Uterus (tissue), 4 donors: ENCODE measurements around the gene C17orf100. TPM values are rescaled to one million over a fixed set of nuclear protein-coding genes. Genes with fewer than 3 reads are reported as not detected.

Source experiments
- DNase-seq, 2 donors: peaks; one replicate each; pipeline ENCODE4 v3.0.0-alpha.2; 2019 to 2020
- H3K27ac ChIP-seq, 2 donors: fragments of 200-600 bp; sonication (generic); 1 replicate in 1 of 2; 2 replicates in 1 of 2; pipeline ENCODE4 v1.5.1; 2016 to 2018
- H3K27me3 ChIP-seq, 2 donors: fragments of 200-600 bp; sonication (generic); one replicate each; pipeline ENCODE4 v1.5.1; 2018 to 2019; ENCODE audit warnings: control low read depth in 1 of 2
- H3K36me3 ChIP-seq, 2 donors: fragments of 200-600 bp; sonication (generic); one replicate each; pipeline ENCODE4 v1.5.1; 2019; ENCODE audit warnings: control low read depth in 1 of 2
- H3K4me1 ChIP-seq, 2 donors: fragments of 200-600 bp; sonication (generic); one replicate each; pipeline ENCODE4 v1.5.1; 2018 to 2019; ENCODE audit warnings: control low read depth in 1 of 2
- H3K4me3 ChIP-seq, 2 donors: fragments of 200-600 bp; sonication (generic); 1 replicate in 1 of 2; 2 replicates in 1 of 2; pipeline ENCODE4 v1.5.1; 2018 to 2019; ENCODE audit warnings: mild to moderate bottlenecking in 1 of 2
- H3K9me3 ChIP-seq, 2 donors: fragments of 200-600 bp; sonication (generic); one replicate each; pipeline ENCODE4 v1.5.1; 2019; ENCODE audit warnings: control low read depth in 1 of 2
- POLR2A ChIP-seq, 2 donors: fragments of 450-650 bp; IDR thresholded peaks; one replicate each; pipeline ENCODE4 v1.6.1; 2016; ENCODE audit warnings: antibody characterized with exemption in 2 of 2, mild to moderate bottlenecking in 1 of 2, moderate library complexity in 1 of 2
- intact Hi-C: fragments of 100-400 bp; cut with DNase I; formaldehyde crosslinking; loops from one replicate; pipeline ENCODE4 v1.15.1; 2023; ENCODE audit warnings: low total_unique reads
- total RNA-seq, 4 donors: library from RNA; depleted of rRNA in 3 of 4; stranded (reverse); fragments of >200 nt in 3 of 4; gene quantifications; one replicate each; pipeline versions ENCODE4 v1.1.0 to v1.2.4, GENCODE V29; 2014 to 2023
- TF ChIP-seq, protein P1 (sequence below), 4 experiments: fragments of 200-600 bp in 2 of 4; fragments of 450-650 bp in 2 of 4; sonication (generic) in 2 of 4; IDR thresholded peaks; one replicate each; pipeline ENCODE4 v1.5.1; 2016 to 2019; ENCODE audit warnings: antibody characterized with exemption in 4 of 4, mild to moderate bottlenecking in 2 of 4, moderate library complexity in 1 of 4
- donor health status: DM: yes; HTN: yes; CAD: no.

C17orf100 gene
- total RNA-seq = 1 to 10 TPM in 3 of 4 donors, under 1 TPM in 1; 0.26 to 3.2 (median 1.3) TPM

DNA sequence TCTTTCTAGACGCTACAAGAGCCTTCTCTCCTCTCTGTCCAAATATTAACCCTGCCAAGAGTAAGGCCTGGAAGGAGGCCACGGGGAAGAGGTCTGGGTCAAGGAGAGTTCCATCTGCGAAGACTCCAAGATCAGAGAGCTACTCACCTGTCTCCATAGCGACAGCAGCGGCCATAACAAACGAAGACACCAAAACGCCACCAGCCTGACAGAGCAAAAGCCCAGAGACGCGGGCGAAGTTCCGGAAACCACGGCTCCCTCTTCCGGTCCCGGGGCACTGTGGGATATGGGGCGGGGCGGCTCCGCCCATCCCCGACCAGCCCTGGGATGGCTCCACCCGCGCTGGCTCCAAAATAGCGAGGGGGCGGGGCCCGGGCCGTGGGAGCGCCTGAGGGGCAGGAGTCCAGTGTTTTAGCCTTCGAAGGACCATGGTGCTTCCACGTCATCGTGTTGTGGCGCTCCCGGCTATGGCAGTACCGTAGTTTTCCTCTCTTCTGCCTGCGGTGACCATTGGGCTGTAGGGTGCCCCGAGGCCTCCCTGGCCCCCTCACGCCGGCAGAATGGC is at the start of gene C17orf100, which contains the start of gene MED31:
Gene C17orf100 (plus strand): TSS at position 409 of the 565 bp plus-strand sequence. CDS start 152 bp downstream, at position 561.
Gene MED31 (minus strand): TSS at position 252 of the 565 bp plus-strand sequence. CDS start 77 bp downstream, at position 175.
- DNase-seq = peak; percentile 92 to 96
- intact Hi-C loops = no loop called here
- Histone ChIP-seq H3K36me3 (no peaks in the 10 kb centered on the region), H3K27me3 (no peaks in the 10 kb centered on the region), H3K4me1 (peaks cover 0 to 8% of the 10 kb centered on the region in 2 donors), H3K9me3 (no peaks in the 10 kb centered on the region), H3K4me3 (peak within 1 kb of the TSS; percentile 70 to 85), H3K27ac (peak within 1 kb of the TSS; percentile 72 to 77)
- peak; percentile 36 to 55 for TF ChIP-seq POLR2A (IDR thresholded peaks at IDR 0.05)
- TF ChIP-seq, protein P1, sequence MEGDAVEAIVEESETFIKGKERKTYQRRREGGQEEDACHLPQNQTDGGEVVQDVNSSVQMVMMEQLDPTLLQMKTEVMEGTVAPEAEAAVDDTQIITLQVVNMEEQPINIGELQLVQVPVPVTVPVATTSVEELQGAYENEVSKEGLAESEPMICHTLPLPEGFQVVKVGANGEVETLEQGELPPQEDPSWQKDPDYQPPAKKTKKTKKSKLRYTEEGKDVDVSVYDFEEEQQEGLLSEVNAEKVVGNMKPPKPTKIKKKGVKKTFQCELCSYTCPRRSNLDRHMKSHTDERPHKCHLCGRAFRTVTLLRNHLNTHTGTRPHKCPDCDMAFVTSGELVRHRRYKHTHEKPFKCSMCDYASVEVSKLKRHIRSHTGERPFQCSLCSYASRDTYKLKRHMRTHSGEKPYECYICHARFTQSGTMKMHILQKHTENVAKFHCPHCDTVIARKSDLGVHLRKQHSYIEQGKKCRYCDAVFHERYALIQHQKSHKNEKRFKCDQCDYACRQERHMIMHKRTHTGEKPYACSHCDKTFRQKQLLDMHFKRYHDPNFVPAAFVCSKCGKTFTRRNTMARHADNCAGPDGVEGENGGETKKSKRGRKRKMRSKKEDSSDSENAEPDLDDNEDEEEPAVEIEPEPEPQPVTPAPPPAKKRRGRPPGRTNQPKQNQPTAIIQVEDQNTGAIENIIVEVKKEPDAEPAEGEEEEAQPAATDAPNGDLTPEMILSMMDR (IDR thresholded peaks at IDR 0.05) = peak in 1 of 4 experiments; percentile 14

DNA sequence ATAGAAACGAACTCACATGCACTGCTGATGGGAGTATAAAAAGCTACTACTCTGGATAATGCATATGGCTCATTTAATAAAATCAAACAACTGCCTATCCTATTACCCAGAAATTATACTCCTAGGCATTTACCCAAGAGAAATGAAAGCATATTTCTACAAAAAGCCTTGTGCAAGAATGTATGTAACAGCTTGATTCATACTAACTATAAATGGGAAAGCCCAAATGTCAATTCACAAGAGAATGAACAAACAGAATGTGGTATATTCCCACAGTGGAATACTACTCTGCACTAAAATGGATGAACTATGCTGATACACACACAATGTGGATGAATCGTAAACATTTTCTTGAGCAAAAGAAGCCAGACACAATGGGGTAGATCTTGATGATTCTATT is 49.4 kb upstream of the C17orf100 start:
- no peaks in the 10 kb centered on the region for H3K36me3 ChIP-seq
- no peak overlapping the region for H3K27ac ChIP-seq
- DNase-seq = no peak
- no peak for TF ChIP-seq POLR2A (IDR thresholded peaks at IDR 0.05)
- TF ChIP-seq, protein P1 (IDR thresholded peaks at IDR 0.05) = no peak
- H3K4me3 ChIP-seq = no peak overlapping the region
- intact Hi-C loops = no loop called here
- H3K9me3 ChIP-seq = no peaks in the 10 kb centered on the region
- no peaks in the 10 kb centered on the region for H3K27me3 ChIP-seq
- no peaks in the 10 kb centered on the region for H3K4me1 ChIP-seq

DNA sequence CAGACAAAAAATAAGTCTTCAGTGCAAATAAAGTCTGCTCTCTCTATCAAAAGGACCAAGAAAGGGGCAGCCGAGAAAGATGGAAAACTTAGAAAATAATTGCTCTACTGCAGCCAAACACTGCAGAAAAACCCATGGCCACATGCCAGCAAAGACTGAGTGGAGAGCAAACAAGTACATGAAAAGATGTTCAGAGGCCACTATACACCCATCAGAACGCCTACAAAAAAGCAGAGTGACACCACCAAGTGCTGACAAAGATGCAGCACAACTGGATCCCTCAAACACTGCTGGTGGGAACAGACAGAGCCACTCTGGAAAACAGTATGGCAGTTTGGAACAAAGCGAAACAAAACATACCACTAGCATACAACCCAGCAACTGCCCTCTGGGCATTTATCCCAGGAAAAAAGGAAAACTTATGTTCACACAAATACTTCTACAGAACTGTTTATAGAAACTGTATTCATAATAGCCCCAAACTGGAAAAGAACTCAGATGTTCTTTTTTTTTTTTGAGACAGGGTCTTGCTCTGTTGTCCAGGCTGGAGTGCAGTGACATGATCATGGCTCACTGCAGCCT is 47.7 kb upstream of the C17orf100 start:
- intact Hi-C loops = no loop called here
- Histone ChIP-seq H3K27ac (no peak overlapping the region), H3K36me3 (no peaks in the 10 kb centered on the region), H3K27me3 (no peaks in the 10 kb centered on the region), H3K4me1 (no peaks in the 10 kb centered on the region), H3K9me3 (no peaks in the 10 kb centered on the region), H3K4me3 (no peak overlapping the region)
- no peak for DNase-seq
- TF ChIP-seq, protein P1 (IDR thresholded peaks at IDR 0.05) = no peak
- no peak for TF ChIP-seq POLR2A (IDR thresholded peaks at IDR 0.05)

DNA sequence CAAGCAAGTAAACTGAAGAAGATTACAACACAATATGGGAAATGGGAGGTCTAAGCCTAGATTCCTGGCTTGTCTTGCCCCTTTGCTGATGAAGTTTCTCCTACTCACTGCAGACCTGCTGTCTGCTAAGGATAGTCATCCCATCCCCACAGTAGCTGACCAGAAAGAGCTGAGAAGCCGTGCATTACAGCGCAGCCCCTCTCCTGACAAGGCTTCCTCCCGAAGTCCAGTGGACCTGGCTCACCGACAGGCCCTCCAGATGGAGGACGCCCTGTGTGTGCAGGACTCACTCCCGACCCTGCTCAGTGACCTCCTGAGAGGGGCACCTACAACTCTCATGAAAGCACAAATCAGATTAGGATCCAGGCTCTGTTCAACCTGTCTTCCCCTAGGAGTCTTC is 46.4 kb upstream of the C17orf100 start:
- no peaks in the 10 kb centered on the region for H3K36me3 ChIP-seq
- H3K27ac ChIP-seq = no peak overlapping the region
- H3K27me3 ChIP-seq = no peaks in the 10 kb centered on the region
- no peak for DNase-seq
- H3K9me3 ChIP-seq = no peaks in the 10 kb centered on the region
- H3K4me3 ChIP-seq = no peak overlapping the region
- intact Hi-C loops = no loop called here
- no peaks in the 10 kb centered on the region for H3K4me1 ChIP-seq
- TF ChIP-seq POLR2A (IDR thresholded peaks at IDR 0.05) = no peak
- TF ChIP-seq, protein P1 (IDR thresholded peaks at IDR 0.05) = no peak

DNA sequence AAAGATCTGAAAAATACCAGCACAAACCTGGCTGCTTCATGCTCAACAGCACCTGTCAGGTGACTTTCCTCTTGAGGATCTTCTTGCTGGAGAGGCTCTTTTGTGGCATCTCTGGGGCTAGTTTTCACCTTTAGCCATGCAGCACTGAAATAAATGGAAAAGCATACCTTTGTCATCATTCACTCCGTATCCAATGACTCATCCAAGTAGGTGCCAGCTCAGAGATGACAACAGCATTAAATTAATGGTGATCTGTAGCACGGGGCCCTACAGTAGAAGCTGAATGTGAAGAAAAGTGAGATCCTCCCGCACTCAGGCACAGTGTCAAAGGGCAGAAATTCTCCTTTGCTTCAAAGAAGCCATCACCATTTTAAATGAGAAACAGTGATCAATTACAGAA is 43.2 kb upstream of the C17orf100 start:
- intact Hi-C loops = no loop called here
- TF ChIP-seq POLR2A (IDR thresholded peaks at IDR 0.05) = no peak
- TF ChIP-seq, protein P1 (IDR thresholded peaks at IDR 0.05) = no peak
- DNase-seq = no peak
- Histone ChIP-seq H3K36me3 (no peaks in the 10 kb centered on the region), H3K4me1 (no peaks in the 10 kb centered on the region), H3K4me3 (no peak overlapping the region), H3K27me3 (no peaks in the 10 kb centered on the region), H3K27ac (no peak overlapping the region), H3K9me3 (no peaks in the 10 kb centered on the region)
